ENCODE results near the gene UTP11. TPM values are rescaled to one million over a fixed set of nuclear protein-coding genes. Genes with fewer than 3 reads are reported as not detected.

Gene UTP11
- total RNA-seq, 4 donors from 2014 or later: 34.6 to 49.8 (median 37.9) TPM

GRCh38 chr1:38046333-38046883 is 33.9 kb downstream of the UTP11 start, which contains the start of gene POU3F1:
Gene POU3F1, minus strand, starts transcription at chr1:38046793. Its CDS starts 50 bp downstream, at chr1:38046743.
- DNase-seq (ENCODE audit: low spot score in 2 of 2): no peak
- WGBS, 2 donors: 0 to 2% methylated on average over 1 to 46 of the region's 92 CpGs
- intact Hi-C loops (cut with DNase I; ENCODE audit: low total_unique reads): no loop called here
- TF ChIP-seq CTCF (IDR thresholded peaks at IDR 0.05) (no peak), POLR2A (IDR thresholded peaks at IDR 0.05) (no peak)
- H3K4me3 ChIP-seq (ENCODE audit: low read depth, poor library complexity, severe bottlenecking): peak within 1 kb of the TSS; percentile 33

GRCh38 chr1:38046884-38047602 is 34.5 kb downstream of the UTP11 start:
- 1 to 3% methylated on average over 17 to 55 of the region's 99 CpGs for WGBS, 2 donors
- DNase-seq (ENCODE audit: low spot score in 2 of 2): peak; percentile 78 to 96
- TF ChIP-seq CTCF (IDR thresholded peaks at IDR 0.05): no peak
- no peak for TF ChIP-seq POLR2A (IDR thresholded peaks at IDR 0.05)
- peak overlapping the region; percentile 33 for H3K4me3 ChIP-seq (ENCODE audit: low read depth, poor library complexity, severe bottlenecking)
- intact Hi-C loops (cut with DNase I; ENCODE audit: low total_unique reads): no loop called here

GRCh38 chr1:38047603-38048141 is 35.1 kb downstream of the UTP11 start:
- intact Hi-C loops (cut with DNase I; ENCODE audit: low total_unique reads): no loop called here
- no peak for TF ChIP-seq CTCF (IDR thresholded peaks at IDR 0.05)
- TF ChIP-seq POLR2A (IDR thresholded peaks at IDR 0.05): no peak
- peak overlapping the region; percentile 33 for H3K4me3 ChIP-seq (ENCODE audit: low read depth, poor library complexity, severe bottlenecking)
- 11 to 13% methylated on average over 32 to 34 of the region's 34 CpGs for WGBS, 2 donors
- DNase-seq (ENCODE audit: low spot score in 2 of 2): no peak

GRCh38 chr1:38050397-38051078 is 38.0 kb downstream of the UTP11 start:
- DNase-seq (ENCODE audit: low spot score in 2 of 2): no peak
- intact Hi-C loops (cut with DNase I; ENCODE audit: low total_unique reads): no loop called here
- TF ChIP-seq POLR2A (IDR thresholded peaks at IDR 0.05) (no peak), CTCF (IDR thresholded peaks at IDR 0.05) (no peak)
- H3K4me3 ChIP-seq (ENCODE audit: low read depth, poor library complexity, severe bottlenecking): no peak overlapping the region
- WGBS, 2 donors: 48% methylated on average over 13 of the region's 13 CpGs

- no peak for DNase-seq (ENCODE audit: low spot score in 2 of 2)
- 46 to 74% methylated on average over 9 of the region's 9 CpGs for WGBS, 2 donors
- intact Hi-C loops (cut with DNase I; ENCODE audit: low total_unique reads): no loop called here
- TF ChIP-seq POLR2A (IDR thresholded peaks at IDR 0.05) (no peak), CTCF (IDR thresholded peaks at IDR 0.05) (no peak)
- no peak overlapping the region for H3K4me3 ChIP-seq (ENCODE audit: low read depth, poor library complexity, severe bottlenecking)
Observed at GRCh38 chr1:38051079-38051543, 38.6 kb downstream of the UTP11 start.
